Mesenchymal stem cell (in vitro differentiated cells and primary cell): Measurements from ENCODE around the gene TRAPPC10.
"Not testable (repeated sequence)": the region's sequence is repeated elsewhere in the genome, so short reads cannot be mapped to it uniquely, and the experiment has no call there.

Experiments used
- DNase-seq: peaks from one replicate; pipeline ENCODE4 v3.0.0-alpha.2; 2013
- H2AFZ ChIP-seq: one replicate; pipeline ENCODE4 v1.6.1; 2013; ENCODE audit warnings: low read depth, mild to moderate bottlenecking, control low read depth, inconsistent platforms, low read length, moderate library complexity
- H2AK5ac ChIP-seq: 2 replicates; pipeline ENCODE4 v1.6.1; 2013; ENCODE audit warnings: low read length, moderate library complexity, mild to moderate bottlenecking, inconsistent platforms; ENCODE audit not compliant: severe bottlenecking
- H2BK120ac ChIP-seq: one replicate; pipeline ENCODE4 v1.6.1; 2013; ENCODE audit warnings: low read depth, mild to moderate bottlenecking, inconsistent platforms, low read length, moderate library complexity
- H2BK12ac ChIP-seq, 2 experiments: one replicate each; pipeline ENCODE4 v1.6.1; 2013; ENCODE audit warnings: inconsistent platforms in 2 of 2, low read length in 2 of 2, mild to moderate bottlenecking in 2 of 2, moderate library complexity in 2 of 2, control low read depth in 1 of 2
- H2BK15ac ChIP-seq: one replicate; pipeline ENCODE4 v1.6.1; 2013; ENCODE audit warnings: mild to moderate bottlenecking, low read depth, inconsistent platforms; ENCODE audit not compliant: poor library complexity, severe bottlenecking
- H2BK5ac ChIP-seq: 2 replicates; pipeline ENCODE4 v1.6.1; 2013; ENCODE audit warnings: low read depth, mild to moderate bottlenecking, low read length, control low read depth, inconsistent platforms; ENCODE audit not compliant: poor library complexity, severe bottlenecking
- H3K14ac ChIP-seq, 2 experiments: one replicate each; pipeline ENCODE4 v1.6.1; 2013; ENCODE audit warnings: inconsistent platforms in 2 of 2, low read length in 2 of 2, control low read depth in 1 of 2, mild to moderate bottlenecking in 1 of 2, moderate library complexity in 1 of 2
- H3K18ac ChIP-seq, 2 experiments: one replicate each; pipeline ENCODE4 v1.6.1; 2013; ENCODE audit warnings: inconsistent platforms in 2 of 2, low read length in 2 of 2, control low read depth in 1 of 2, low read depth in 1 of 2, mild to moderate bottlenecking in 1 of 2
- H3K23ac ChIP-seq, 2 experiments: one replicate each; pipeline ENCODE4 v1.6.1; 2013; ENCODE audit warnings: inconsistent platforms in 2 of 2, low read length in 2 of 2, mild to moderate bottlenecking in 2 of 2, moderate library complexity in 2 of 2, control low read depth in 1 of 2
- H3K27ac ChIP-seq: 2 replicates; pipeline ENCODE4 v1.5.1; 2013; ENCODE audit warnings: mild to moderate bottlenecking, moderate library complexity, low read length, control low read depth, inconsistent platforms; ENCODE audit not compliant: poor library complexity, severe bottlenecking
- H3K27me3 ChIP-seq, 2 experiments: 2 replicates each; pipeline versions ENCODE4 v1.6.1 to v1.7.0; 2013; ENCODE audit warnings: low read length in 2 of 2, mild to moderate bottlenecking in 2 of 2, moderate library complexity in 2 of 2, control low read depth in 1 of 2, inconsistent platforms in 1 of 2; ENCODE audit not compliant: control insufficient read depth in 1 of 2, insufficient read depth in 1 of 2
- H3K36me3 ChIP-seq, 2 experiments: 2 replicates each; pipeline versions ENCODE4 v1.6.1 to v1.7.0; 2013; ENCODE audit warnings: low read length in 2 of 2, control low read depth in 1 of 2, inconsistent platforms in 1 of 2, low read depth in 1 of 2, mild to moderate bottlenecking in 1 of 2; ENCODE audit not compliant: insufficient read depth in 2 of 2, control insufficient read depth in 1 of 2
- H3K4ac ChIP-seq, 2 experiments: one replicate each; pipeline ENCODE4 v1.6.1; 2013; ENCODE audit warnings: inconsistent platforms in 2 of 2, low read length in 2 of 2, mild to moderate bottlenecking in 2 of 2, moderate library complexity in 2 of 2, control low read depth in 1 of 2, low read depth in 1 of 2
- H3K4me1 ChIP-seq: 2 replicates; pipeline ENCODE4 v1.6.1; 2013; ENCODE audit warnings: low read depth, low read length, control low read depth; ENCODE audit not compliant: control insufficient read depth, insufficient read depth
- H3K4me2 ChIP-seq: 2 replicates; pipeline ENCODE4 v1.6.1; 2013; ENCODE audit warnings: low read length, mild to moderate bottlenecking, inconsistent platforms; ENCODE audit not compliant: poor library complexity, severe bottlenecking
- H3K4me3 ChIP-seq, 2 experiments: 2 replicates each; pipeline versions ENCODE4 v1.5.1 to v1.7.0; 2013; ENCODE audit warnings: low read length in 2 of 2, mild to moderate bottlenecking in 2 of 2, control low read depth in 1 of 2, low read depth in 1 of 2; ENCODE audit not compliant: insufficient read depth in 1 of 2
- H3K79me1 ChIP-seq: replicated peaks from 2 replicates; pipeline ENCODE4 v1.6.1; 2013; ENCODE audit warnings: mild to moderate bottlenecking, control low read depth, low read length, inconsistent platforms; ENCODE audit not compliant: poor library complexity, severe bottlenecking
- H3K9ac ChIP-seq: 2 replicates; pipeline ENCODE4 v1.7.0; 2013; ENCODE audit warnings: mild to moderate bottlenecking, low read length, moderate library complexity
- H3K9me3 ChIP-seq: 2 replicates; pipeline ENCODE4 v1.7.0; 2013; ENCODE audit warnings: mild to moderate bottlenecking, low read length; ENCODE audit not compliant: control insufficient read depth
- H4K8ac ChIP-seq: one replicate; pipeline ENCODE4 v1.6.1; 2013; ENCODE audit warnings: inconsistent platforms, mild to moderate bottlenecking, low read length, moderate library complexity
- H4K91ac ChIP-seq: one replicate; pipeline ENCODE4 v1.6.1; 2013; ENCODE audit warnings: mild to moderate bottlenecking, low read length, inconsistent platforms
- WGBS: methylation state at CpG from one replicate; pipeline ENCODE4 v1.1.7; 2013; ENCODE audit warnings: mixed read lengths; 5-methylcytosine and 5-hydroxymethylcytosine counted together

Gene TRAPPC10

GRCh38 chr21:44107589-44107988 lies 95.5 kb downstream of the TRAPPC10 start:
- H3K9ac ChIP-seq, H2AK5ac ChIP-seq, H4K8ac ChIP-seq, DNase-seq, H3K79me1 ChIP-seq, H2BK12ac ChIP-seq, H3K4me3 ChIP-seq, H3K9me3 ChIP-seq, H3K36me3 ChIP-seq, H2AFZ ChIP-seq, H3K4ac ChIP-seq, H3K4me2 ChIP-seq, H2BK5ac ChIP-seq, H3K27ac ChIP-seq, H3K23ac ChIP-seq, H2BK120ac ChIP-seq, H2BK15ac ChIP-seq, H4K91ac ChIP-seq, H3K14ac ChIP-seq, H3K4me1 ChIP-seq, H3K18ac ChIP-seq, H3K27me3 ChIP-seq: not testable (repeated sequence)
- whole genome bisulfite sequencing = no CpG with 5 or more reads among the region's 31 CpGs

- H3K4me3 ChIP-seq, H2BK15ac ChIP-seq, H4K8ac ChIP-seq, H3K9me3 ChIP-seq, H3K27ac ChIP-seq, H3K36me3 ChIP-seq, DNase-seq, H3K14ac ChIP-seq, H2BK120ac ChIP-seq, H3K4me2 ChIP-seq, H2AFZ ChIP-seq, H2AK5ac ChIP-seq, H3K18ac ChIP-seq, H3K4ac ChIP-seq, H2BK5ac ChIP-seq, H4K91ac ChIP-seq, H2BK12ac ChIP-seq, H3K27me3 ChIP-seq, H3K9ac ChIP-seq, H3K4me1 ChIP-seq, H3K79me1 ChIP-seq, H3K23ac ChIP-seq: not testable (repeated sequence)
- no CpG with 5 or more reads among the region's 33 CpGs for WGBS
These were observed 101.7 kb downstream of the TRAPPC10 start for GRCh38 chr21:44113702-44114371.

GRCh38 chr21:44122131-44122530 lies 110.0 kb downstream of the TRAPPC10 start:
- H3K14ac ChIP-seq, H2BK5ac ChIP-seq: not testable (repeated sequence)
- no CpG with 5 or more reads among the region's 10 CpGs for WGBS

GRCh38 chr21:44127827-44128226 lies 115.7 kb downstream of the TRAPPC10 start:
- H2AFZ ChIP-seq, H3K9ac ChIP-seq, H2BK15ac ChIP-seq, H3K4me2 ChIP-seq, H2BK5ac ChIP-seq, H3K27ac ChIP-seq, H3K27me3 ChIP-seq, H3K18ac ChIP-seq, H3K23ac ChIP-seq, H2BK120ac ChIP-seq, H3K14ac ChIP-seq, H2AK5ac ChIP-seq, H4K91ac ChIP-seq, H3K36me3 ChIP-seq, H3K79me1 ChIP-seq, H3K4ac ChIP-seq, H3K9me3 ChIP-seq, H2BK12ac ChIP-seq, H3K4me1 ChIP-seq, H4K8ac ChIP-seq, DNase-seq, H3K4me3 ChIP-seq: not testable (repeated sequence)
- no CpG with 5 or more reads among the region's 19 CpGs for WGBS

More at GRCh38 chr21:44122131-44122530, 110.0 kb downstream of the TRAPPC10 start:
- not testable (repeated sequence) for H3K4me3 ChIP-seq, H3K18ac ChIP-seq, H3K23ac ChIP-seq, H4K91ac ChIP-seq, H3K4me2 ChIP-seq, H3K9ac ChIP-seq, H2BK120ac ChIP-seq, H3K9me3 ChIP-seq, DNase-seq, H2AFZ ChIP-seq, H3K79me1 ChIP-seq, H2BK12ac ChIP-seq, H4K8ac ChIP-seq, H3K4ac ChIP-seq, H3K27me3 ChIP-seq, H2BK15ac ChIP-seq, H2AK5ac ChIP-seq, H3K36me3 ChIP-seq, H3K27ac ChIP-seq, H3K4me1 ChIP-seq
